ENCODE data around the gene COL23A1.

The COL23A1 gene

GRCh38 chr5:178387061-178387855 is 202.9 kb downstream of the COL23A1 start:
- DNase-seq: no peak

- DNase-seq: no peak
Measured at GRCh38 chr5:178386336-178386931, 203.8 kb downstream of the COL23A1 start.

- no peak for DNase-seq
Measured at GRCh38 chr5:178385496-178385890, 204.7 kb downstream of the COL23A1 start.

- no peak for DNase-seq
Measured at GRCh38 chr5:178384816-178385495, 205.2 kb downstream of the COL23A1 start.

- DNase-seq: no peak
Measured at GRCh38 chr5:178383919-178384815, 206.0 kb downstream of the COL23A1 start.

- no peak for DNase-seq
Measured at GRCh38 chr5:178383301-178383918, 206.8 kb downstream of the COL23A1 start.

GRCh38 chr5:178382754-178383164 is 207.4 kb downstream of the COL23A1 start:
- no peak for DNase-seq

GRCh38 chr5:178381921-178382695 is 208.1 kb downstream of the COL23A1 start:
- DNase-seq: no peak

GRCh38 chr5:178381206-178381605 is 209.0 kb downstream of the COL23A1 start:
- no peak for DNase-seq

GRCh38 chr5:178380541-178381074 is 209.6 kb downstream of the COL23A1 start:
- no peak for DNase-seq

GRCh38 chr5:178380086-178380485 is 210.1 kb downstream of the COL23A1 start:
- DNase-seq: no peak

- no peak for DNase-seq
Measured at GRCh38 chr5:178378527-178379484, 211.4 kb downstream of the COL23A1 start.

GRCh38 chr5:178377583-178378270 is 212.5 kb downstream of the COL23A1 start:
- no peak for DNase-seq

- DNase-seq: no peak
Measured at GRCh38 chr5:178376921-178377582, 213.1 kb downstream of the COL23A1 start.

- no peak for DNase-seq
Measured at GRCh38 chr5:178375348-178375747, 214.8 kb downstream of the COL23A1 start.

- DNase-seq: no peak
Measured at GRCh38 chr5:178373711-178374110, 216.5 kb downstream of the COL23A1 start.

- DNase-seq: no peak
Measured at GRCh38 chr5:178372142-178372571, 218.0 kb downstream of the COL23A1 start.

GRCh38 chr5:178371362-178372111 is 218.7 kb downstream of the COL23A1 start:
- no peak for DNase-seq
